HK-2 (cell line): ENCODE measurements around the gene F2.

Source experiments
- DNase-seq: peaks from one replicate; pipeline ENCODE4 v3.0.0-alpha.2; 2018; ENCODE audit not compliant: unreplicated experiment

The F2 gene

DNA sequence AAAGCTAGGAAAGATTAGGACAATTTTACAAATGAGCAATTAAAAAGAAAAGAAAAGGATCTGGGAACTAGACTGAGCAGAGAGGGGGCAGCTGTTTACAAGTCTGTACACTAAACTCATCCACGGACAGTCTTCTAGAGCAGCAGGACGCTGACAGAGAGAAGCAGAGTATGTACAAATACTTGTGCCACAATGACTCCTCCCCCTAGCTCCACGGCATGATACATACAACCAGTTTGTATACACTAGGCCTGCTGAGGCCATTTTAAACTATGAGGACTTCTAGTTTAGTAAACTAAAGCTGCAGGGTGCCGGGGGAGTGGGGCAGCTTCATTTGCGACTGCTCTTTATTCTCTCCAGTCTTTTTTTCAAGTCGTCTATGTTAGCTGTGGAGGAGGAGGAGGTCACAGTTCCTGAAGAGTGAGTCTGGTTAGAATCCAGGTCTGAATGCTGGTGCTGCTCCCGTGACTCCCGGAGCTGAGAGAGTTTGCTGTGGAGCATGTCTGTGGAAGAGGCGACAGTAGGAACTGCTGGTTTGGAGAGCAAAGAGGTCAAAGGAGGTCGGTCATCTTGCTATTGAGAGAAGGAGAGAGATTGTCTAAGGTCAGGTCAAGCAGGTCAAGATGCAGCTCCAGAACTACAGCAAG is 24.8 kb downstream of the F2 start:
- no peak for DNase-seq

DNA sequence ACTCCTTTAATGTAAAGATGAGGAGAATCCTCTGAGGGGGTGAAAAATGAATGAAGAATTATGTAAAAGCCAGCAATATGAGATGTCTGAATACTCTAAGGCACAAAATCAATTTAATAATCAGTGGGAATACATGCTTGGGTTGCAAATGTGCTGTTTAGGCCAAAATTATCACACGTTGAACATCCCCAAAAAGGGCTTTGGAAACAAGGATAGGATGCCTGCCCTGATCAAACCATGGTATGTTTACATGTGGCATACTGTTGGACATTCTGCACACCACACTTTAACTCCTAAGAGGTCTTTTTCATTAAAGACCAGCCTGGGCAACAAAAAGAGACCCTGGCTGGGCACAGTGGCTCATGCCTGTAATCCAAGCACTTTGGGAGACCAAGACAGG is 26.3 kb downstream of the F2 start:
- DNase-seq, result no peak

DNA sequence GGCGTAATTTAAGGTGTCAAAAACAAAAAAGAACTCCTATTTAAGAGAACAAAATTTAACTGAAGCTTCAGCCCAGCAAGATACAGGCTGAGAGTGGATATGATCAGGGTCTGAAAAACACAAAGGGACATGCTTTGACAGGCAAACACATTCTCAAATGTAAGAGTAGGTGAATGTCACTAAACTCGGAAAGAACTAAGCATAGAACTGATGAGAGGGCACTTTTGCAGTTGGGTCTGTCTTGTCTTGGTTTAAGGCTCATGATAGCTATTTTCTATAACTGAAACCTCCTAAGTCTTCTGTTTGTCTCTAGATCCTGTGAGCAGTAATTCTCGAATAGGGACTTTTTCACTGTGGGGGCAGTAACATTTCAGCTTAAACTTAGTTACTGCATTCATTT is 27.0 kb downstream of the F2 start:
- no peak for DNase-seq

DNA sequence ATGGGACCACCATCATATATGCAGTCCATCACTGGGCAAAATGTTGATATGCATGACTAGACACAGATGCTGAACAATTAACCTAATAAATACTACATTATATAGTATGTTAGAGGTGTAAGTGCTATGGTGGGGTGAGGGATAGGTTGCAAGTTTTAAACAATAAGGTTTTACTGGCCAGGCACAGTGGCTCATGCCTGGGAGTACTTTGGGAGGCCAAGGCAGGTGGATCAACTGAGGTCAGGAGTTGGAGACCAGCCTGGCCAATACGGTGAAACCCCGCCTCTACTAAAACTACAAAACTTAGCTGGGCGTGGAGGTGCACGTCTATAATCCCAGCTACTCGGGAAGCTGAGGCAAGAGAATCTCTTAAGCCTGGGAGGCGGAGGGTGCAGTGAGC is 28.1 kb downstream of the F2 start:
- no peak for DNase-seq

DNA sequence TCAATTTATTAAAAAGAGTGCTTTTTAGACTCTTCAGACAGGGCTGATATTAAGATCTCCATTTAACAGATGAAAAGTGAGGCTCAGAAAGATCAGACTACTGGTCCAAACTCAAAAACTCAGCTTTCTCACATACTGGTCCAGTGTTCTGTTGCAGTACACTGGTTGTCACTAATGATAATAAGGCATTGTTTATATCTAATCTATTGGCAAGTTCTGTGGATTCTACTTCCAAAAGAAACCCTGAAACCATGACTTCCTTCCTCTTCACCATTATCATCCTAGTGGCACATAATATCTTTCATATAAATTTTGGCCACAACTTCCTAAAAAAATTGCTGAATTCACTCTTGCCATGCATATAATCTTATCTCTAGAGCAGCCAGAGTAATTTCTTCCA is 36.9 kb downstream of the F2 start:
- no peak for DNase-seq

DNA sequence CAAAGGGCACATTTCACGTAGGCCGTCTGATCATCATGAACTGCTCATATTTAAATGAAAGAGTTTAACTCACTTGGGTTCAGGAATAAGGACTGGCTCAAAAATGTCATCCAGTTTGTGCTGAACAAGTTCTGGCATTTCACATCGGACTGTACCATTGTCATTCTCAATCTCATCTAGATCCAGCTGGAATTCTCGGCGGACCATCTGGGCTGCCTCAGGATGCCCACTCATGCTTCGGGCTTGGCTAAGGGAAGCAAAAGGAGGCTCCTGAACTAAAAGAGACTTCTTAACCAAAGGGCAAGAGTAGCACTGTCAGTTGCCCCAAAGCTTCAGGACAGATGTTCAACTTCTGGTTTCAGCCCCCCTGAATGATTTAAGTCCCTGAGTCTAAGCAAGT is 40.2 kb downstream of the F2 start:
- no peak for DNase-seq

DNA sequence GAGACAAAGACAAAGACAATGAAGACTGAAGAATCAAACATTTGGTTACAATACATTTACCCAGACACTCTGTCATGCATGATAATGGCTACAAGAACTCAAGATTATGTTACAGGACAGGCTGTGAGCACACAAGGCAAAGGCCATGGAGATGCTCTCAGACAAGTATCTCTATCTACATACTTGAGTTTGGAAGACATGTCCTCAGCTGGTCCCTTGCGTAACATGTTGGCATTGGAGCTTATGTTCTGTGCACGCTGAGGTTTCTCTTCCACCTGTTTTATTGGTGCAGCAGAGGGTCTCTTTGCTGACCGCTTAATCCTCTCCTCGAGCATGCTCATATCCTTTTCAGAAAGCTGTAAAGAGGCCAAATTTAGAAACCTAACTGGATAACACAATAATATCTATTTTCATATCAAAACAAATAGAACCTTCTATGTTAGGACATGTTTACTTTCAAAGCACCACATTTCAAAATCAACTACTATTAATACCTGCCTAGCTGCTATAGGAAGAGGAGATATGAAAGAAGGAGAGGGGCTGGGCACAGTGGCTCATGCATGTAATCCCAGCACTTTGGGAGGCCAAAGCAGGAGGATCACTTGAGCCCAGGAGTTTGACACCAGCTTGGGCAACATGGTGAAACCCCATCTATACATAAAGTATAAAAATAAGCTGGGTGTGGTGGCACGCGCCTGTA is 41.6 kb downstream of the F2 start:
- DNase-seq, result no peak

DNA sequence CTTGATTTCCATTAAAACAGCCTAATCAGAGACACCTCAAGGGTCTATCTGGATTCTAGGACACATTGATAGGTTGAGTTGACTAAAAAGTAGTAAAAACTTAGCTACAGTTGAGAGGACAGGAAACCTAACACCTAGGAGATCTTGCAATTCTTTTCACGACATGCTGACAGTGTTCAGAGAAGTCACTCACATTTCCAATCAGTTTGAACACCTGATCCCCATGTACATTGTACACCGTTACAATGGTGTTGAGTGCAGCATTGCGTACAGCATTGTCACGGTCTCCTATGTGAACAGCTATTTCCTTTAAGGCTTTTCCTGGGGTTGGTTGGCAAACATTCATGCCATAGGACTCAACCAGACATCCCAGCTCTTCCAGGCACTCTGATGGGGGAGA is 42.8 kb downstream of the F2 start:
- no peak for DNase-seq

- DNase-seq, result no peak
These were observed 43.2 kb downstream of the F2 start for GRCh38 chr11:46762248-46762647.

DNA sequence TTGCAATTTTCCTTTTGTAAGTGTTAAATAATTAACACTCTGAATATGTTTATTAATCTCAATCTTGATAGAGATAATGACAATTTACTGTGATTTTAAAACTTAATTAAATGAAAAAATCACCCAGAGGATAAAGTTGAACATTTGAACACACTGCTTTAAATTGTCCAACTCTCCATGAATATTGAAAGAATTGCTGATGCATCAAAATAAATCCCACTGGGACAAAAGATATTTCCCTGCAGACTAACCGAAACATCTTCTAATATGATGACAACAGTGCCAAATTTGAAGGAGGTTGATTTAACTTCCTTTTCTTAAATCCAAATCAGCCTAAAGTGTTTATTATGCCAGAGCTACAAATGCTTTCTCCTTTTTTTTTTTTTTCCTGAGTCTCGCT is 47.6 kb downstream of the F2 start:
- DNase-seq, result no peak

DNA sequence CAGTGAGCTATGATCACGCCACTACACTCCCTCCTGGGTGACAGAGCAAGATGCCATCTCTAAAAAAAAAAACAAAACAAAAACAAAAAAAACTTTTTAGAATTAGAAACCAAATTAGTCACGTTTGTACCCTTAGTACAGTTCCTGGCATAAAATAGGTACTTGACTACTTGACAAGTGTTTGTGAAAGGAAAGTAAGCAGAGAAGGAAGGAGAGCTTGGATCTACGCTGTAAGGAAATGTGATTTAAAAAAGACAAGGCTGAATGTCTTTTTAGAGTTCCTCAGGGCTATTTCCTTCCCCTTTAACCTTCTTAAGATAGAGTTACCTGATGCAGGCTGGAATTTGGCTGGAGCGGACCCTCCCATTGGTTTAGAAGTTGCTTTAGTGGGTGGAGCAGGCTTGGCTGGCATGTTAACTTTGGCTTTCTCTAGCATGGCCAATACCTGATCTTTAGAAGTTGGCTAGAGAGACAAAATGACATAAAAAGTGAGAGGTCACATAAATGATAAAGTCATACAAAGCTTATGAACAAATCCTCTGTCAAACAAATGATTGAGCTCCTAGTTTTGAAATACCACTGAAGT is 50.7 kb downstream of the F2 start:
- no peak for DNase-seq

- DNase-seq, result no peak
These were observed 57.9 kb downstream of the F2 start for GRCh38 chr11:46776878-46777277.

DNA sequence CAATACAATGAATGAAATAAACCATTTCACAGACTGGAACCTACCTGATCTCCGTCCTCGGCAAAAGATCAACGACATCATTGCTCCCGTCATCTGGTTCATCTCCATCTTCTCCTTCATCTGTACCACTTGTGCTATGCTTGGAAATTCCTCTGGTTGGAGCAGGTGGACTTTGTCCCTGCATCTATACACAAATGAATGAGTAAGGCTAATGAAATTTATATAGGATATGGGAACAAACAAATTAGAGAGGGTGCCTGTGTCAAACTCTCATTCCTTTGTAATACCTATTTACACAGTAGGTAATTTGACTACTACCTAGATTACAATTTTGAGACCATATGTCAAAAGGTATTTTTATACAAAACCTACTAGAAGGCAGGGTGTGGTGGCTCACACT is 59.4 kb downstream of the F2 start:
- no peak for DNase-seq
